Measurements from ENCODE around the gene CDC14B.

Gene CDC14B

DNA sequence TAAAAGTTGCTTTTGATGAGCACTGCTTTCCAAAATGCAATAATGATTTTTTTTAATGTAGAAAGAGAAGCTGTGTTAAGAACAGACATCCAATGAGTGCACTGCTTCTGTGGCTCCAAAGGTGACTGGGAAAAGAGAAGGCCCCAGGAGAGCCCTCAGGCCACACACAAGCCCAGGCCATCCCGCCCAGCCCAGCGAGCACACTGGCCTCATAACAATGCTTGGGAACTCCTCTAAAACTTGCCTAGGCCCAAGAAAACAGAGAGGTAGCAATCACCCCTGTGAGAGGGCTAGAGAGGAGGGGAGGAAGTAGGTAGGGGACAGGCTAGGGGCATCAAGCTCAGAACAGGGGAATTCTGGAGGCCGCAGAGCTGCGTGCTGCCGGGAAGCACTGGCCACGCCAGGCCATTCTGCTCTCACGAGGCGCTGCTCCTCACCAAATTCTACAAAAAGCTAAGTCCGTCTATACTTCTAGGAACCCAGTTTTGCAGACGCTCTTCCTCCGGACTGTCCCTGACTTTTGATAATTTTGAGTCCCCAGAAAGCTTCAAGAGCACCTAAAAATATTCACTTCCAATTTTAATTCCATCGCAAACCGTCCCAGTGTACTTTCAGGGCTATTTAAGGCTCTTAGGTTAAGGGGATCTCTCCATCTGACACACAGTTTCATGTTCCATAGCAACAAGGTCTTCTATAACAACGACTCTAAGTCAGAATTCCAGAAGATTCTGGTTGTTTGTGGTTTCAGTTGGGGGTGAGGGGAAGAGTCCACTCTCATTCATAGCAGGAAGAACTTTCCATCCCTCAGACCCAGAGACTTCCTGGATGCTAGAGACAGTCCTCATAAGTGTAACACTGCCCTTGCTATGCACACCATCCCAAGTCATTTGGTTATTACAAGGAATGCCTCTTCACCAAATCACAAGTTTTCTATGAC is 118.7 kb downstream of the CDC14B start:
- no peak for DNase-seq

DNA sequence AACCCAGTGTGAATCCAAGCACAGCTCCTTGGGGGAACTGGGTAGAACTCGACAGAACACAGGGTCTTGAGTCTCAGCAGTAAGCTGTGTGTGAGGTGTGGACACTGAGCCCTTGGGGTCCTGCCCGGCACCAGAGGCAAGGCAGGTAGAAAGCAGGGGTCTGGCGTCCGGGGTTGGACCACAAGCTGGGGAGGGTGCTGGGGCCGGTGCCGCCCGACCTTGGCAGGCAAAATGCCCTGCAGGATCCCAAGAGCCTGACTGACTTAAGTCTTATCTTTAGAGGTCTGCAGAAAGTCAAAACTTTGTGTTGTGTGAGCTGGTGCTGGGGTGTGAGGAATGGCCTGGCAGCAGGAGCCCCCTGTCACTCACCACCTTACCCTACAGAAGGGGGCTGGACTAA is 120.4 kb downstream of the CDC14B start:
- no peak for DNase-seq

DNA sequence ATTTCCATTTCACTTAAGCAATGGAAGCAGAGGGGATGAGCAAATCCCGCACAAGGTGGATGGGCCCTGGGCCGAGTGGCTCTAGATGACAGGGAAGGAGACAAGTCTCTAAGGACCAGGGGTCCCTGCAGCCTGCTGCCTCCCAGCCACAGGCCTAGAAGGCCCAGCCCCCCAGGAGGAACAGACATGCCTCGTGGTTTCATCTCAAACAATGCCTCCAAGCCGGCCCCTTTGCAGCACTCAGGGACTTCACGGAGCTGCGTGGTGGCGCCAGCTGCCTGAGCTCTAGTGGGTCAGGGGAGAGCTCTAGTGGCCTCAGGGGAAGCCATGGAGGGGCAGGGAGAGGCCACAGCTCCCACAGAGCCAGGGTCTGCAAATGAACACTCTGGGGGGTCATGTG is 120.8 kb downstream of the CDC14B start:
- DNase-seq: no peak

DNA sequence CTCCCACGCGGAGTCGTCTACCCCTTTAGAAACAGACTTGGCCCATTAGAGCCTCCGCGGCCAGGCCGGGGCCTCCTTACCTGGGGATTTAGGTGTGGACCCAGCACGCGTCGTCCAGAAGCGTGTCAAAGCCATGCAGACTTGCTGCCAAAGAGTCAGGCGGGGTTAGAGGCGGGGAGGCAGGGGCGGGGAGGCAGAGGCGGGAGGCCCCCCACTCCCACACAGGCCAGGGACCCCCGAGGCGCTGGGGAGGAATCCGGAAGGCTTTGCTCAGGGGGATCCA is 122.6 kb downstream of the CDC14B start:
- no peak for DNase-seq

DNA sequence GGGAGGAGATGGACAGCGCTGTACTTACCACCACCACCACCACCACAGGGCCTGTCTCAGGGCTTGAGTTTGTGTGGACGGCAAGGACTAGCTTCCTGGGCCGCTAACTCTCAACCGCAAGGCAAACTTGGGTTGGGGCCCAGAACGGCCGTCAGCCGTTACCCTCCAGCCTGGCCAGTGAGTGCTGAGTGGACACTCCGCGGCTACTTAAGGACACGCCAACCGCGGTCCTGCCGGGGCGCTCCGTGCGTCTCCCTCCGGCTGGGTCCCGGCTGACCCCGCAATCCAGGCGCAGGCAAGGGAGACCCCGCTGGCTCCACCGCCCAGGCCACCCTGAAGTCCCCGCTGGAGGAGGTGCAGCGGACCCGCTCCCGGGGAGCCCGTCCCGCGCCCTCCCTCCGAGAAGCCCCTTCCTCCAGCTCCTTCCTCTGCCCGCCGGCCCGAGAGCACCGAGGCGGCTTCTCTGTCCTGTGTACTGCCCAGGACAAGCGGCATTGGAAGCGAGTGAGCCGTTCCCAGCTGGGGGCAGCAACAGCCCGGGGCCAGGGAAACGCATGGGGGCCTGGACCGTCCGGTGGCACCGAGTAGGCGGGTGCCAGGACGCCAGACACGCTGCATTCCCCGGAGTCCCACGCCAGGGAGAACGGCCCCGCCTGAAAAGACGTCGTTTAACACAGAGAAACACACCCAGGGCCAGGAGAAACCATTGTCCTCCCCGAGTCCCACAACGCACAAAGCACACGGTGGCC is 123.1 kb downstream of the CDC14B start:
- DNase-seq: no peak

DNA sequence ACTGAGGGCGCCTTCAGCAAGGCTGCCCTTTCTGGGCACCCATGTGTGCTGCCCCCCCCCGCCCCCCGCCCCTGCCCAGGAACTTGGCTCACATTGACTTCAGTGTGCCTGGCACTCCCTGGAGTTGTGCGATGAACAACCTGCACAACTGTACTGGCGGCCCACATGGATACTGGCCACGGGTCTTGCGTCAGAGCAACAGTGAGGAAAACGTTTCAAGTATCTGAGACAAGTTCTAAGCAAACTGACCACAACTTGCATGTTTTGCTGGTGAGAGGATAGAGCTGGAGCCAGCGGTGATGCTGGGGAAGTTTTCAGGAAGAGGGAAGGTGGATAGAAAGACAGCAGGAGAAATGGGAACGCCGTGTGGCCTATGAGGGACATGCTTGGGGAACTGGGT is 124.3 kb downstream of the CDC14B start:
- no peak for DNase-seq

DNA sequence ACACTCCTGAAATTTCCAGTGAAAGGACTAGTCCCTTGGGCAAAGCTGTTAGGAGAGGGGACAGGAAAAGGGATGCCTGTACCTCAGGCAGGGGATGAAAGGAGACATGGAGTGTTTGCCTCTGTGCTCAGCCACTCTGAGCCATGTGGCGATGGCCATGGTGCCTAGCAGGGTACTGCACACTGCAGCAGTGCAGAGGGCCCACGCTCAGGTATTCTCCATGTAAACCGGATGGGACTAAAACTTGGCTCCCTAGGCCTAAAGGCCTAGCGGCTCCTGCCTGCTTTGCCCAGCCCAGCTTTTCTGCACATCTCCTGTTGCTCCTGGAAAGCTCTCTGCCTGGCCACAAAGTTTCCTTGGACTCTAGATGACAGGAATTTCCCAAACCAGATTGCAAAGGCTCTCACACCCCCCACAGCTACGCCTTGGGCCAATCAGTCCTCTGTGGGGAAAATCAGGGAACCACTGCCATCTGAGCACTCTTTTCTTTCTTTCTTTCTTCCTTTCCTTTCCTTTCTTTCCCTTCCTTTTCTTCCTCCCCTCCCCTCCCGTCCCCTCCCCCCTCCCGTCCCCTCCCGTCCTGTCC is 125.3 kb downstream of the CDC14B start:
- DNase-seq: no peak

DNA sequence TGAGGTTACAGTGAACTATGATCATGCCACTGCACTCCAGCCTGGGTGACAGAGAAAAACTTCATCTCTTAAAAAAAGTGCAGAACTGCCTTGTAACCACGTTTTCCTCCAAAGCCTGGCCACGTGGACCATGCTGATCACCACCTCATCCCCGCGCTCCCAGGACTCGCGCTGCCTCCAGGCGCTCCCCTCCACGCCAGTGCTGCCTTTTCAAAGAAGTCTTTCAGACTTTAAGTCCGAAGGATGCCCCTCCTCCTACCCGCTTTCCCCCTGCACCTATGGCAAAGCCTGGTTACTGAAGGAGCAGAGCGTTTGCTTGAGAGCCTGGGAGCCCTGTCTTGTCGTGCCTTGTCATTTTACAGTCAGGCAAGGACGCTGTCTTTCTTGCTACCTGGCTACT is 125.9 kb downstream of the CDC14B start:
- DNase-seq: no peak

DNA sequence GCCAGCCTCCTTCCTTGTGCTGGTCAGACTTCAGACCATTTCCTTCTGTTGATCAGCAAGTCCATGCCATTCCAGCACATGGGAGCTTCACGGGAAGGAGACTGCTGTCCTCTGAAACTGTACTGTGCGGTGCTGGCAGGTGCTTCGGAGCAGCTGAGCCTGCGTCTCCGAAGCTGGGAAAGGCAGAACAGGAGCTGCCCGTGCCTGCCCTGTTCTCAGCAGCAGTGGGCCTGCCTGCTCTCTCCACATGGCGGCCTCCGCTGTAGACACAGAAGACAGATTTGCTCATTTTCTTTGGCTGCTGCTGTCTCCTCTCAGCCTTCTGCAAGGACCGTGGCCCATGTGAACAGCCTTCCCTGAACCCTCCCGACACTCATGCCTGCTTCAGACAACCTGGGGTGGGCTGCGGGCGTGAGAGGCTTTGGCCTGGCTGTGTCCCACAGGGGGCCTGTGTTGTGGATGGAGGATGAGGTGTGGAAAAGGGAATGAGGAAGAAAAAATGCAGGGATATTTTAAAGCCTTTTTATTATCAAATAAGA is 126.6 kb downstream of the CDC14B start:
- no peak for DNase-seq

DNA sequence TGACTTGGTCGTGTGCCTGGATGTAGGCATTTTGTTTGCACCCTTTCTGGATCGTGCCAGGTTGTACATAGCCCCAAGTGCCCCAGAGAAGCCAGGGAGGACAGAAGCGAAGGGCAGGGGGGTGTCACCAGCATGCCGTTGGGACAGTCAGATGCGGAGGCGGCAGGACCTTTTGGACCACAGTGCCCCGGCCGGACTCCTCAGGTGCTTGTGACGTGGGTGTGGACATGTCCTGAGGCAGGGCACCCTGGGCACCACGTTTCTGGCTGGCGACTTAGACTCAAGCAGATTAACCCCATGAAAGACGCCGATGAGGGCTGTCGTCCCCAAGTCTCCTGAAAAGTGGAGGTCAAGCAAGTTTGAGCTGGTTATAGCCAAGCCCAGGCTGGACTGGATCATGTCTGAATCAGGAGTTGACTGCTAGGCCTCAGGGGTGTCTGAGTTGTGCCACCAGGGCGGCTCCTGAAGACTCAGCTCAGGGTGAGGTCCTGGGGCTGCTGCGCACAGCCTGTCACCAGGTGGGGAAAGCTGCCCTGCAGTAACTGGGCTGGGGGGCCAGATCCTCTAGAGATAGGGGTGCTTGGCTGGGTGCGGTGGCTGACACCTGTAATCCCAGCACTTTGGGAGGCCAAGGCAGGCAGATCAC is 127.6 kb downstream of the CDC14B start:
- DNase-seq: no peak

DNA sequence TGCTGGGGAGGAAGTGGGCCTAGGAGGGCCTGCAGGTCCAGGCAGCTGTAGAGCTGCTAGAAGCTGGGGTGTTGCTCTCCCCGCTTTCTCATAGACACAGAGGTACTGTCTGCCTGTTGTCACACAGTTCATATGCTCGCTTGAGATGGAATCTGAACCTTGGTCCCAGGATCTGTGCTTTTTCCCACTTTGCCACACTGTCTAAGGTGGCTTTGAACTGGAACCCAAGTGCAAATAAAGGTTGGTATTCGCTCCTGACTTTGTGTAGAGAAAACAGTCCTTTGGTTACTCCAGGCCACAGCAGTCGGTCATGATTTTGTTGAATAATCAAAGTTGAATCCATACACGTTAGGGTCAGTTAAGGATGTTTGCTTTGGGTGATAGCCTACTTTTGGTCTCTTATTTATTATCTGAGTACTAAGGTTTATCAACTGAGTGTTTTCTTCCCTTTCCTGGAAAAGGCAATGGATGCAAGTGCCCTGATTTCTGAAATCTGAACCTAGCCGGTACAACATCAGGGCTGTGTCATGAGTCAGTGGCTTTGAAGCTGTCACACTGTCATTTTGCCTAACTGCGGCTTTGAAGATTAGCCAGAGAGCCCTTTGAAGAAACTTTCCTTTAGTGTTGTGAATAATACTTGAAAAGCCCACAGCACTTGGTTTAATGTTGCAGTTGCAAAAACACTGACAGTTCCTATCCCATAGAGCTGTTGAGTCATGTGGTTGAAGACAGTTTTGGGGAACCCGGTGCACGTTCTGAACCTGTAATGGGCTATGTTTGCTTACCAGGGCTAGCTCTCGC is 128.4 kb downstream of the CDC14B start:
- peak; percentile 36 for DNase-seq

DNA sequence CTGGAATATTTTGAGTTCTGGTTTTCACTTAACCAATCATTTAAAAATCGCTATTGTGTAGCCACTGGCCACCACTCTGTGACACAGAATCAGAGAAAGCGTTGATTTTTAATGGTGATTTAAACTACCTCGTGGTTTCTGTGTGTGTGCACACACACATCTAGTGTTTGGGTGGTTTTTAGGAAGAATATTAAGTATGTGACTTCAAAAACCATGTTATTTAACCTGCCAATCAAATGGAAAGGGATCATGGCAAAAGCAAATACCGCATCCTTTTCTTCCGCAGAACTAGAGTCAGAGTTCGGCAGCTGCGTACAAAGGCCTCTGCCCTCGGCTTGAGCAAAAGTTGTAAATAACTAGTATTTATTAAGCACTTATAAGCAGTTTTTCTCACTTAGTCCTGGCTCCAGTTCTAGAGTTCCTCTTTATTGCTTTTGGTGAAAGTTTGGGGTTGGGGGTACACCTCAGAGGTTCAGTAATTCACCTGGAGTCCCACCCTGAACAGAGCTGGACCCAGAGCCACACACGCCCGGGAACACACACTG is 129.0 kb downstream of the CDC14B start:
- DNase-seq: no peak

DNA sequence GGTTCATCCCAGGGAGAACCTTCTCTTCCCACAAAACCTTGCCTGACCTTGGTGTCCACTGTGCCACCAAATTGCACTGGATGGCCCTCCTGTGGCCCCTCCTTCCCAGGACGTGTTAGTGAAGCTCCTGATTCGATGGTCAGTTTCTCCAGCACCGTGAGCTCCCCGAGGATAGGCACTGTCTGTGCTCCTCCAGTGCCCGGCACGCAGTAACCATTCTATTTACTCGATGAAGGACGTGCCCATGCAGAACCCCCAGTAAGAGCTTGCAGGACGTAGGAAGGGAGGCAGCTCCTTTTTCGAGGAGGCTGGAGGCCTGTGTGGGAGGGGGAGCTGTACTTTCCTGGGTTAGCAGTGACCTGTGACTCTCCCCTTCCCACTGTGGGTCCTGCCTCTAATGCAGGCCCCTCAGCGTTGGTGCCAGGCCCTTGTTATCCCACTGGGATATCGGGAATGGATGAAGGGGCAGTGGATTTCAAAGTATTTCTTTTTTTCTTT is 130.1 kb downstream of the CDC14B start:
- DNase-seq: no peak

DNA sequence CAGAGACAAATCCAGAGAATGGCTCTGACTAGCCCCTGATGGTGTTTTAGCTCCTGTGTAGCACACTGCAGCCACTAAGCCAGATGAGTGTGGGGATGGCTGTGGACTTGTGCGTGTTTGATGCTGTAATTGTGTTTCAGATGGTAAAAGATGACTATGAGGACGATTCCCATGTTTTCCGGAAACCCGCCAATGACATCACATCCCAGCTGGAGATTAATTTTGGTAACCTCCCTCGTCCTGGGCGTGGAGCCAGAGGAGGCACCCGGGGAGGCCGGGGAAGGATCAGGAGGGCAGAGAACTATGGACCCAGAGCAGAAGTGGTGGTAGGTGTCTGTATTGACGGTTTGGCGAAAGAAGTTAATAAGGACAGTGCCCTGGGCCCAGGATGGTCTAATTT is 131.7 kb downstream of the CDC14B start:
- no peak for DNase-seq

DNA sequence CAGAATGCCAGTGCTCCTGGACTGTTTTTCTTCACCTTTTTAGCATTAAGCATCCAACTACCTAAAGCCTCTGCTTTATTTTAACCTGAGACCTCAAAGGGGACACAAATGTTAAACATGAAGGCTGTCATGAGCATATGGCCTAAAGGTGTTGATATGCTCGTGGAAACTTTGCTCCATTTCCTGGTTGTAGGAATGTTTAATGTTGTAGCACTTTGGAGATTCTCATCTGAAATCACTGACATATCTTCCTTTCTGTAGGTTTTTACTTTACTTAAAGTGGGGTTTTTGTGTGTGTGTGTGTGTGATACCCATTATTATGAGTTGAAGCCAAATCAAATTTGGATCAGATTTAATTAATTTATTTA is 132.6 kb downstream of the CDC14B start:
- DNase-seq: no peak

DNA sequence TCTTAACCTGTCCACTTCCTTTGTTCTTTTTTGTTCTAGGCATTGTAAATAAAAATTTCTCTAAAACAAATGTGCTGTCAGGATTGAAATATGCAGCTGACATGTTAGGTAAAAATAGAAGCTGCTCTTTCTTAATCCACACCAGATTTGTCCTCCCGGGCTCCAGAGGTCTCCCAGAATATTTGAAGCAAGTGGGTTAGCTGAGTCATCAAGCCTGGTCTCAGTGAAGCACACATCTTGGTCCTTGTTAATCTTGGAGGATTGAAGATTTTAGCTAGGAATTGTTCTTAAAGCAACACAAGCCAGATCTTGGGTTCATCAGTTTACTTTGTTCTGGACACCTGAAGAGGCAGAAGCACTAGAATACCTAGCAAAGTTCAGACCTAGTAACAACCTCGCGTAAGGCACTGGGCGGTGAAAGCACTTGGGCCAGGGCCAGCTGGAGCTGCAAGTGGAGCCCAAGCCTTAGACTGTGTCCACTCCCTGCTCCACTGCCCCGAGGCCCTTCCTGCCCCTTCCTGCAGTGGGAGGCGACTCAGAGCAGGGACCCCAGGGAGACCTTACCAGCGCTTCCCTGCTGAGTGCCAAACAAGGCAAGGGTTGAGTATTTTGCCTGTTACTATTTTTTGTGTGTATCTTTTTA is 133.1 kb downstream of the CDC14B start:
- DNase-seq: no peak

DNA sequence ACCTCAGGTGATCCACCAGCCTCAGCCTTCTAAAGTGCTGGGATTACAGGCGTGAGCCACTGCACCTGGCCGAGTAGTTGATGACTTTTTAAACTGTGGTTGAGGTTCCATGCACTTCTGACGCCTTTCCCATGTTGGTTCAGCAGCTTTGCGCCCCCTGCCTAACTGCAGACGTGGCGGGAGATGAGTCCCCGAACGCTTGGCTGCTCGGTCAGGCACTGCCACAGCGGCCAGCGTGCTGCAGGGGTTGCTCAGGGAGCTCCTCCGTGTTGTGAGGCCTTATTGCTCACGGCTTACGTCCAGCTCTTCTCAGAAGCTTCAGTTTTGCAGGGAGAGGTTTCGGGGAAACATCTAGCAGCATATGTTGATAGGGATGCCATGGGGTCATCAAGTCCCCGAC is 134.4 kb downstream of the CDC14B start:
- no peak for DNase-seq

DNA sequence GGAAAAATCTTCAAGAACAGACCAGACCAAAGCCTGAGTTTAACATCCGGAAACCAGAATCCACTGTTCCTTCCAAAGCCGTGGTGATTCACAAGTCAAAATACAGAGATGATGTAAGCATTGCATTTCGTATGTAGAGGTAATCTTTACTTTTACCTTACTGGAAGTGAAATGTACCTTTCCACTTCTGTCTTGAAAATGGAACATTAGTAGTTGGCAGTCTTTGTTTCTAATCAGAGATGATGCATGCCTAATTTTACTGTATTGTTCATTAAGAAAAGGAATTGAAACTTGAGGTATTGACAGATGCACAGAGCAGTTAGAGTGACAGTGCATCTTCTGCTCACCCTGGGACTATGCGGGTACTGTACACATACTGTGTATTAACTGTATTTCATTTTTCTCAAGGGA is 135.1 kb downstream of the CDC14B start:
- no peak for DNase-seq

DNA sequence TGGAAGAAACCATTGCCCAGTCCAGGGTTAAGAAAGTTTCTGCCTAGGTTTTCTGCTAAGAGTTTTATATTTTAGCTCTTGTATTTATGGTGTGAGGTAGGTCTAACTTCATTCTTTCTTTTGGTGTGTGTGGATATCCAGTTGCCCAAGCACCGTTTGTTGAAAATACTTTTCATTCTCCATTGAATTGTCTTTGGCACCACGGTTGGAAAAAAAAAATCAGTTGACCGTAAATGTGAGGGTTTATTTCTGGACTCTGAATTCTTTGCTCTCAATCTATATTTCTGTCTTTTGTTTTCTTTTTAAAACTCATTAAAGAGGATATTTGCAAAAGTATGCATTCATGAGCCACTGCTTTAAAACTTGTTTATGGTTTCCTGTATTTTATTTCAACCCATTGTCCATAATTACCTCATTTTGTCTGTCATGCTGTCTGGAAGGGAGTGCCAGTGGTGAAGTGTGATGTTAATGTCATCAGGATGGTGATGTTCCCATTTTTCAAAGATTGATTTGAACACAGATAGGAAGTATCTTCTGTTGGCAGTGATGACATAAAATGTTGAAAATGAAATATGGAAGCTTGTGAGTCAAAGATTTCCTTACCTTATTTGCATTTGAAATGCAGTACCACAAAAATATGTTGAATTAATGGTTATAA is 135.8 kb downstream of the CDC14B start:
- DNase-seq: no peak

DNA sequence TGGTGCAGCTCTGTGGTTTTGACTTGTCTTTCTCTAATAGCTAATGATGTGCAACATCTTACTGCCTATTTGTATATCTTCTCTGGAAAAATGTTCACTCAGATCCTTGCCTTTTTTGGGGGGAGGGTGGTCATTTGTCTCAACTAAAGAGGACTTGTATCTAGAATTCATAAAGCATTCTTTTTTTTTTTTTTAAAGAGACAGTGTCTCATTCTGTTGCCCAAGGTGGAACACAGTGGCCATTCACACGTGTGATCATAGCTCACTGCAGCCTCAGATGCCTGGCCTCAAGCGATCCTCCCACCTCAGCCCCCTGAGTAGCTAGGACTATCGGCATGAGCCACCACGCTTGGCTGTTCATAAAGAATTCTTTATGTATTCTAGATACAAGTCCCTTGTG is 136.4 kb downstream of the CDC14B start:
- no peak for DNase-seq

DNA sequence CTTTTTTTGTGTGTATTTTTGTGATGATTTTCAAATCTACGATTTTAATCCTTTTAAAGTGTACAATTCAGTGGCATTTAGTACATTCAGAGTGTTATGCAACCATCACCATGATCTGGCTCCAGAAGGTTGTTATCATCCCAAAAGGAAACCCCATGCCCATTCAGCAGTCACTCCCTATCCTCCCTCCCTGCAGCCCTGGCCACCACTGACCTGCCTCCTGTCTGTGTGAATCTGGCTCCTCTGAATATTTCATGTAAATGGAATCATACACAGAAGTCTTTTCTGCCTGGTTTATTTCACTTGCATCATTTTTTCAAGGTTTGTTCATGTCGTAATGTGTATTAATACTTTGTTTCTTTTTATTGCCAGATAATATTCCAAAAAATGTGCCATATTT is 137.2 kb downstream of the CDC14B start:
- no peak for DNase-seq

Measured in CD4-positive, alpha-beta T cell treated with Interleukin-4 for 4 hours (primary cell).